Fibroblast of lung (primary cell): ENCODE measurements around the gene DEGS2. TPM values are rescaled to one million over a fixed set of nuclear protein-coding genes. Genes with fewer than 3 reads are reported as not detected.

Experiments used
- DNase-seq, 2 donors: peaks; one replicate each; pipeline versions ENCODE4 v3.0.0 to v3.0.0-alpha.2; 2010; ENCODE audit warnings: low read depth in 2 of 2
- H2AFZ ChIP-seq: 2 replicates; pipeline ENCODE4 v1.5.1; 2012; ENCODE audit warnings: low read length, control low read depth, inconsistent platforms
- H3K27ac ChIP-seq: 2 replicates; pipeline ENCODE4 v1.5.1; 2011; ENCODE audit warnings: low read length, control low read depth; ENCODE audit not compliant: insufficient read depth
- H3K27me3 ChIP-seq: 2 replicates; pipeline ENCODE4 v1.5.1; 2011; ENCODE audit warnings: mild to moderate bottlenecking, low read length; ENCODE audit not compliant: control insufficient read depth, insufficient read depth
- H3K36me3 ChIP-seq: 2 replicates; pipeline ENCODE4 v1.5.1; 2011; ENCODE audit warnings: low read length; ENCODE audit not compliant: control insufficient read depth, insufficient read depth
- H3K4me1 ChIP-seq: 2 replicates; pipeline ENCODE4 v1.5.1; 2011; ENCODE audit warnings: low read length; ENCODE audit not compliant: control insufficient read depth, insufficient read depth; ENCODE audit errors: extremely low read depth
- H3K4me2 ChIP-seq: 2 replicates; pipeline ENCODE4 v1.5.1; 2011; ENCODE audit warnings: low read length, control low read depth; ENCODE audit not compliant: insufficient read depth; ENCODE audit errors: extremely low read depth
- H3K4me3 ChIP-seq, 4 experiments: fragments of 200-600 bp in 1 of 4; sonication (generic) in 1 of 4; replicated peaks in 1 of 4; 2 replicates each; pipeline ENCODE4 v1.5.1; 2011 to 2016; ENCODE audit warnings: low read length in 4 of 4, low read depth in 3 of 4, mild to moderate bottlenecking in 3 of 4, control low read depth in 2 of 4, inconsistent platforms in 1 of 4, mixed read lengths in 1 of 4; ENCODE audit not compliant: insufficient read depth in 1 of 4; ENCODE audit errors: control extremely low read depth in 1 of 4
- H3K79me2 ChIP-seq: 2 replicates; pipeline ENCODE4 v1.5.1; 2012; ENCODE audit warnings: mild to moderate bottlenecking, low read length, inconsistent platforms; ENCODE audit not compliant: control insufficient read depth, insufficient read depth
- H3K9ac ChIP-seq: 2 replicates; pipeline ENCODE4 v1.5.1; 2011; ENCODE audit warnings: mild to moderate bottlenecking, low read length, control low read depth; ENCODE audit not compliant: insufficient read depth
- H3K9me3 ChIP-seq: 2 replicates; pipeline ENCODE4 v1.5.1; 2012; ENCODE audit warnings: low read depth, low read length; ENCODE audit not compliant: control insufficient read depth, insufficient read depth
- H4K20me1 ChIP-seq: 2 replicates; pipeline ENCODE4 v1.5.1; 2011; ENCODE audit warnings: low read length; ENCODE audit not compliant: control insufficient read depth, insufficient read depth; ENCODE audit errors: extremely low read depth
- CTCF ChIP-seq, 2 donors: IDR thresholded peaks in 1 of 2; conservative IDR thresholded peaks in 1 of 2; 1 replicate in 1 of 2; 2 replicates in 1 of 2; pipeline ENCODE4 v1.5.1; 2011 to 2012; ENCODE audit warnings: low read length in 2 of 2, control low read depth in 1 of 2, inconsistent platforms in 1 of 2, low read depth in 1 of 2, mild to moderate bottlenecking in 1 of 2
- EZH2 ChIP-seq: IDR thresholded peaks from 2 replicates; pipeline ENCODE4 v1.5.1; 2012; ENCODE audit warnings: low read length, control low read depth, mild to moderate bottlenecking; ENCODE audit errors: missing control alignments
- polyA plus RNA-seq, 2 donors: library from polyadenylated mRNA; depleted of rRNA in 1 of 2; stranded (reverse) in 1 of 2; unstranded in 1 of 2; fragments of >200 nt; gene quantifications; 2 replicates each; pipeline ENCODE4 v1.2.1, GENCODE V29; 2011 to 2012; ENCODE audit warnings: missing spikeins in 1 of 2
- total RNA-seq: library from RNA; depleted of rRNA; stranded (reverse); fragments of >200 nt; gene quantifications from 2 replicates; pipeline ENCODE4 v1.2.1, GENCODE V29; 2014

The DEGS2 gene
- total and polyA plus RNA-seq, 2 donors (not counting 1 experiment from before 2014, with no cell fraction given) = under 0.01 TPM; not detected in 1

- Histone ChIP-seq H3K4me2 (no peak overlapping the region), H3K4me1 (no peaks in the 10 kb centered on the region), H3K9ac (no peak overlapping the region), H3K4me3 (no peak overlapping the region), H3K79me2 (no peaks in the 10 kb centered on the region), H3K27ac (no peak overlapping the region), H3K9me3 (no peaks in the 10 kb centered on the region), H4K20me1 (no peaks in the 10 kb centered on the region), H3K36me3 (no peaks in the 10 kb centered on the region), H3K27me3 (no peaks in the 10 kb centered on the region), H2AFZ (no peak overlapping the region)
- TF ChIP-seq CTCF (conservative IDR thresholded peaks at IDR 0.05 in 1 of 2, IDR thresholded peaks at IDR 0.05 in 1 of 2; ENCODE audit: low read depth in 1 of 2, low read length in 2 of 2) (no peak), EZH2 (no peak)
- no peak for DNase-seq
These were observed 39.9 kb upstream of the DEGS2 start for GRCh38 chr14:100199240-100199860.

GRCh38 chr14:100193417-100194357, 34.2 kb upstream of the DEGS2 start:
- H3K4me1 ChIP-seq = peaks cover 6% of the 10 kb centered on the region
- DNase-seq = no peak
- H3K79me2 ChIP-seq = no peaks in the 10 kb centered on the region
- TF ChIP-seq CTCF (conservative IDR thresholded peaks at IDR 0.05 in 1 of 2, IDR thresholded peaks at IDR 0.05 in 1 of 2; ENCODE audit: low read depth in 1 of 2, low read length in 2 of 2) (no peak), EZH2 (no peak)
- H3K27ac ChIP-seq = no peak overlapping the region
- no peak overlapping the region for H3K9ac ChIP-seq
- no peaks in the 10 kb centered on the region for H3K36me3 ChIP-seq
- peak overlapping the region in 2 of 4 experiments; percentile 52 to 56 for H3K4me3 ChIP-seq
- no peaks in the 10 kb centered on the region for H3K27me3 ChIP-seq
- H3K9me3 ChIP-seq = no peaks in the 10 kb centered on the region
- H4K20me1 ChIP-seq = no peaks in the 10 kb centered on the region
- H2AFZ ChIP-seq = peak overlapping the region; percentile 73
- H3K4me2 ChIP-seq = peak overlapping the region; percentile 80

- H3K79me2 ChIP-seq = no peaks in the 10 kb centered on the region
- H3K27me3 ChIP-seq = no peaks in the 10 kb centered on the region
- peak overlapping the region; percentile 70 for H3K27ac ChIP-seq
These were observed 33.4 kb upstream of the DEGS2 start for GRCh38 chr14:100192672-100193416.

More at GRCh38 chr14:100192672-100193416, 33.4 kb upstream of the DEGS2 start:
- Histone ChIP-seq H3K4me3 (peak overlapping the region; percentile 31 to 56 (median 46)), H3K9ac (peak overlapping the region; percentile 66), H2AFZ (peak overlapping the region; percentile 85), H3K4me2 (peak overlapping the region; percentile 80), H4K20me1 (no peaks in the 10 kb centered on the region), H3K4me1 (peaks cover 6% of the 10 kb centered on the region), H3K36me3 (no peaks in the 10 kb centered on the region), H3K9me3 (no peaks in the 10 kb centered on the region)
- peak; percentile 67 to 75 for TF ChIP-seq CTCF (conservative IDR thresholded peaks at IDR 0.05 in 1 of 2, IDR thresholded peaks at IDR 0.05 in 1 of 2; ENCODE audit: low read depth in 1 of 2, low read length in 2 of 2)
- TF ChIP-seq EZH2 = no peak
- DNase-seq = peak; percentile 94 to 95
